ENCODE results near the gene RASEF.

Gene RASEF

GRCh38 chr9:82972446-82972845 is 90.5 kb downstream of the RASEF start:
- no peak overlapping the region for H3K4me3 ChIP-seq (ENCODE audit: low read depth, low read length)
- TF ChIP-seq, protein P1, sequence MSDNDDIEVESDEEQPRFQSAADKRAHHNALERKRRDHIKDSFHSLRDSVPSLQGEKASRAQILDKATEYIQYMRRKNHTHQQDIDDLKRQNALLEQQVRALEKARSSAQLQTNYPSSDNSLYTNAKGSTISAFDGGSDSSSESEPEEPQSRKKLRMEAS (IDR thresholded peaks at IDR 0.05; ENCODE audit: low read depth, low read length), result no peak
- no peak for TF ChIP-seq MYC (IDR thresholded peaks at IDR 0.05; ENCODE audit: low read depth, low read length)
- no peak for TF ChIP-seq POLR2A (IDR thresholded peaks at IDR 0.05; ENCODE audit: extremely low read depth, insufficient read length)
- TF ChIP-seq CTCF (IDR thresholded peaks at IDR 0.05; ENCODE audit: low read depth, low read length), result no peak
- DNase-seq (ENCODE audit: low read depth), result no peak

DNA sequence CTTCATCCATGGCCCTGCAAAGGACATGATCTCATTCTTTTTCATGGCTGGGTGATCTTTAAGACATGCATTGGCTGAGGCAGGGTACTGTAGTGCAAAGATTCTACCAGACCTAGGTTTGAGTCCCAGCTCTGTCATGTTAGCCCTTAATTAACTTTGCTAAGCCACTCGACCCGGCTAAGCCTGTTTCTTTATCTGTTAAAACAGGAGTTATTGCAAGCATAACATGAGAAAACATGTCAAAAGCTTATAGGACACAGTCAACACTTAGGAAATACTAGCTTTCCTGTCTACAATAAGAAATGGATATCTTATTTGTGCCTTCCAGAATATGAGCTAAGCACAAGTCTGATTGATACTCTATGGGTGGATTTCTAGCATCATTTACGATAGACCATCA is 92.6 kb downstream of the RASEF start:
- DNase-seq (ENCODE audit: low read depth), result no peak
- TF ChIP-seq POLR2A (IDR thresholded peaks at IDR 0.05; ENCODE audit: extremely low read depth, insufficient read length) (no peak), MYC (IDR thresholded peaks at IDR 0.05; ENCODE audit: low read depth, low read length) (no peak), CTCF (IDR thresholded peaks at IDR 0.05; ENCODE audit: low read depth, low read length) (no peak)
- TF ChIP-seq, protein P1 (IDR thresholded peaks at IDR 0.05; ENCODE audit: low read depth, low read length), result no peak
- H3K4me3 ChIP-seq (ENCODE audit: low read depth, low read length), result no peak overlapping the region

DNA sequence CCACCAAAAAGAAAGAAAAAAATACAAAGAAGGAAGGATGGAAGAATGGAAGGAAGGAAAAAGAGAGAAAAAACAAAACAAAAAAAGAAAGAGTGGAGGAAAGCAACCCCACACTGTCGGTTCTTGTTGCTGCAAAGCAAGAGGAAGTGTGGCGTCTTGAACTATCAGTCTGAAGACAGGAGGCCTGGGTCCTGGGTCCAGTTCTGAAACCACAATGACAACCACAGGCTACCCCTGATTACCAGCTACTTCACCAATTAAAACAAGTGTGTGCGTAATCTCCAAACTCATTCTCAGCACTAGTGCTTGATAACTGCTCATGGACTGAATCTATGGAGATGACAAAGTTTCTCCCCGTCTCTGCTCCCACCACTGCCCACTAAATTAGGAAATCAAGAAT is 93.7 kb downstream of the RASEF start:
- TF ChIP-seq MYC (IDR thresholded peaks at IDR 0.05; ENCODE audit: low read depth, low read length) (no peak), CTCF (IDR thresholded peaks at IDR 0.05; ENCODE audit: low read depth, low read length) (no peak), POLR2A (IDR thresholded peaks at IDR 0.05; ENCODE audit: extremely low read depth, insufficient read length) (no peak)
- TF ChIP-seq, protein P1 (IDR thresholded peaks at IDR 0.05; ENCODE audit: low read depth, low read length), result no peak
- H3K4me3 ChIP-seq (ENCODE audit: low read depth, low read length), result no peak overlapping the region
- no peak for DNase-seq (ENCODE audit: low read depth)

DNA sequence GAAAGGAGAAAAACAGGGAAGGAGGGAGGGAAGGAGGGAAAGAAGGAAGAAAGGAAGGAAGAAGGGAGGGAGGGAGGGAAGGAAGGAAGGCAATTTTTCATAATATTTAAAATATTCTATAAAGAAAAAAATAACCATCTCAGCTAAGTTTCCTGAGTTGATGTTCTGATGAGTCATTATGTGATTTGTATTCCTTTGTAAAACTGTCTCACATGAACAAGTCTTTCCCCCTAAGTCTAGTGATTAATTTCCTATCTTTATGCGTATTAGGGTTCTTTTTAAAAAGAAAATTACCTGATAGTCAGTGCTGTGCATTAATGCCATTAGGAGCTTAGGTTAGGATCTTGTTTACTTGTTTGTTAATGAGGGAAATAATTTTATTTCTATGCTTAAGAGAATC is 94.1 kb downstream of the RASEF start:
- no peak for DNase-seq (ENCODE audit: low read depth)
- H3K4me3 ChIP-seq (ENCODE audit: low read depth, low read length), result no peak overlapping the region
- no peak for TF ChIP-seq MYC (IDR thresholded peaks at IDR 0.05; ENCODE audit: low read depth, low read length)
- TF ChIP-seq, protein P1 (IDR thresholded peaks at IDR 0.05; ENCODE audit: low read depth, low read length), result no peak
- TF ChIP-seq CTCF (IDR thresholded peaks at IDR 0.05; ENCODE audit: low read depth, low read length), result no peak

GRCh38 chr9:82968388-82968787 is 94.6 kb downstream of the RASEF start:
- H3K4me3 ChIP-seq (ENCODE audit: low read depth, low read length), result no peak overlapping the region
- no peak for DNase-seq (ENCODE audit: low read depth)
- TF ChIP-seq POLR2A (IDR thresholded peaks at IDR 0.05; ENCODE audit: extremely low read depth, insufficient read length) (no peak), MYC (IDR thresholded peaks at IDR 0.05; ENCODE audit: low read depth, low read length) (no peak), CTCF (IDR thresholded peaks at IDR 0.05; ENCODE audit: low read depth, low read length) (no peak)
- TF ChIP-seq, protein P1 (IDR thresholded peaks at IDR 0.05; ENCODE audit: low read depth, low read length), result no peak

Data from NB4 (cell line).